A673 (cell line): ENCODE results near the gene PHF21A. TPM values are rescaled to one million over a fixed set of nuclear protein-coding genes. Genes with fewer than 3 reads are reported as not detected.

Experiments
- BruUV-seq: library from RNA; stranded (reverse); fragments of 400-500 nt; replicated peaks from 2 replicates; lab custom pipeline; 2021; lab: Mats Ljungman, UMichigan
- CTCF ChIA-PET: fragments of 300-600 bp; sonication (Branson Sonifier 250); formaldehyde crosslinking; loops from one replicate; lab custom pipeline; 2022; ENCODE audit warnings: antibody characterized with exemption; lab: Charles Lee
- POLR2A ChIA-PET: fragments of 300-600 bp; sonication (Branson Sonifier 250); formaldehyde crosslinking; loops from one replicate; lab custom pipeline; 2022; ENCODE audit warnings: antibody characterized with exemption; ENCODE audit not compliant: low non-redundant PET; lab: Charles Lee
- DNase-seq: peaks from one replicate; pipeline ENCODE4 v3.0.0-alpha.2; 2015; ENCODE audit warnings: low spot score
- H3K27ac ChIP-seq: fragments of 200-600 bp; sonication (generic); 2 replicates; pipeline ENCODE4 v1.5.1; 2016; ENCODE audit warnings: mixed run types, low read depth, mild to moderate bottlenecking, mixed read lengths, antibody characterized with exemption, low read length; ENCODE audit not compliant: poor library complexity, severe bottlenecking
- H3K27me3 ChIP-seq: fragments of 200-600 bp; sonication (generic); replicated peaks from 2 replicates; pipeline ENCODE4 v1.6.1; 2017; ENCODE audit warnings: mixed run types, low read depth, mild to moderate bottlenecking, mixed read lengths, antibody characterized with exemption, low read length; ENCODE audit not compliant: insufficient read depth, poor library complexity
- H3K36me3 ChIP-seq: fragments of 200-600 bp; sonication (generic); 2 replicates; pipeline ENCODE4 v1.6.1; 2016; ENCODE audit warnings: mixed run types, mild to moderate bottlenecking, mixed read lengths, antibody characterized with exemption, low read length; ENCODE audit not compliant: insufficient read depth, poor library complexity, severe bottlenecking
- H3K4me1 ChIP-seq: fragments of 200-600 bp; sonication (generic); 2 replicates; pipeline ENCODE4 v1.6.1; 2017; ENCODE audit warnings: mixed run types, mild to moderate bottlenecking, mixed read lengths, antibody characterized with exemption, low read length; ENCODE audit not compliant: insufficient read depth, poor library complexity, severe bottlenecking
- H3K4me3 ChIP-seq: fragments of 200-600 bp; sonication (generic); 2 replicates; pipeline ENCODE4 v1.5.1; 2016; ENCODE audit warnings: low read depth, mixed run types, mild to moderate bottlenecking, mixed read lengths, low read length; ENCODE audit not compliant: poor library complexity, severe bottlenecking
- H3K9me3 ChIP-seq: fragments of 200-600 bp; sonication (generic); 2 replicates; pipeline ENCODE4 v1.6.1; 2016; ENCODE audit warnings: mixed run types, low read depth, mild to moderate bottlenecking, mixed read lengths, antibody characterized with exemption, low read length; ENCODE audit not compliant: poor library complexity, severe bottlenecking
- EZH2 ChIP-seq: fragments of 200-600 bp; sonication (generic); IDR thresholded peaks from 2 replicates; pipeline ENCODE4 v1.6.1; 2017; ENCODE audit warnings: borderline replicate concordance, low read depth, mild to moderate bottlenecking, mixed read lengths, antibody characterized with exemption, low read length; ENCODE audit not compliant: poor library complexity, severe bottlenecking
- intact Hi-C: fragments of 100-400 bp; cut with micrococcal nuclease; formaldehyde crosslinking; loops from one replicate; pipeline ENCODE4 v1.10.0; 2022; ENCODE audit not compliant: unreplicated experiment
- total RNA-seq: library from RNA; stranded (reverse); gene quantifications from 2 replicates; pipeline ENCODE4 v1.2.3, GENCODE V29; 2021
- TF ChIP-seq, protein P1 (sequence below): fragments of 300-800, 200-600 bp; sonication (generic); conservative IDR thresholded peaks from 2 replicates; pipeline ENCODE4 v1.5.1; 2017; ENCODE audit warnings: low read depth, mild to moderate bottlenecking, antibody characterized with exemption, low read length, moderate library complexity, mixed read lengths

Gene PHF21A
- total RNA-seq, 1 experiment from 2014 or later = 77.2 TPM

DNA sequence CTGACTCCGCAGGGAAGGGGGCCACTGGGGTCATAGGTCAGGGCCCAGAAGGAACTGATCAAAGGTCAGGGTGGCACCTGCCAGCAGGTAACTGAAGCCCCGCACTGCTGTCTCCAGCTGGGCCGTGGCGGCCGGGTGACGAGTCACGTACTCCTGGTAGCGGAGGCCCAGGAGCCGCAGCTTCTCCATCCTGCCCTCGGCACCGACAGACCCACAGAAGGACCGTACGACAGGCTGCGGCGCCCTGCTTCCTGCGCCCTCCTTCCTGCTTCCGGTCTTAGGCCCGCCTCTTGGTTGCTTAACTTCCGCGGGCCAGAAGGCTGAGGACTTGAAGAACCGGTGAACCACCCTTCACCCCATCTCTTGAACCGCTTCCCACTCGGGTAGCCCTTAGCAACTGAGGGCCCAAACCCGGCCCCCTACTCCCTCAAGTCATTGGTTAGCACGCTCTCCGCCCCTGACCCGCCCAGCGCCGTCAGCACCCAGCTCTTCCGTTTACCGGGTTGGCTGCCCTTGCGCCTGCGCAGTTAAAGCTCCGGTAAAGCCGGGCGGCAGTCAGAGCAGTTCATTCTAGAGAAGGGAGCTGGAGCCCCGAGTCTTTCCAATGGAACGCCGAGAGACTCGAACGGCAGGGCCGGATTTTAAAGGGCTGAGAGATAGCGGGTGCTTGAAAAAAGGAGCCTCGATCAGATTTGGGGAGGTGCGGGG lies 203.5 kb downstream of the PHF21A start, which contains the start of gene PEX16:
TSS of gene PEX16 (minus strand) at position 255 of the 708 bp plus-strand sequence. CDS start at position 189, 66 bp downstream.
- Histone ChIP-seq H3K4me1 (peaks cover 9% of the 10 kb centered on the region), H3K4me3 (peak within 1 kb of the TSS; percentile 71), H3K9me3 (no peaks in the 10 kb centered on the region), H3K27ac (peak within 1 kb of the TSS; percentile 87), H3K36me3 (peaks cover 20% of the 10 kb centered on the region), H3K27me3 (no peaks in the 10 kb centered on the region)
- no peak for TF ChIP-seq EZH2
- TF ChIP-seq, protein P1, sequence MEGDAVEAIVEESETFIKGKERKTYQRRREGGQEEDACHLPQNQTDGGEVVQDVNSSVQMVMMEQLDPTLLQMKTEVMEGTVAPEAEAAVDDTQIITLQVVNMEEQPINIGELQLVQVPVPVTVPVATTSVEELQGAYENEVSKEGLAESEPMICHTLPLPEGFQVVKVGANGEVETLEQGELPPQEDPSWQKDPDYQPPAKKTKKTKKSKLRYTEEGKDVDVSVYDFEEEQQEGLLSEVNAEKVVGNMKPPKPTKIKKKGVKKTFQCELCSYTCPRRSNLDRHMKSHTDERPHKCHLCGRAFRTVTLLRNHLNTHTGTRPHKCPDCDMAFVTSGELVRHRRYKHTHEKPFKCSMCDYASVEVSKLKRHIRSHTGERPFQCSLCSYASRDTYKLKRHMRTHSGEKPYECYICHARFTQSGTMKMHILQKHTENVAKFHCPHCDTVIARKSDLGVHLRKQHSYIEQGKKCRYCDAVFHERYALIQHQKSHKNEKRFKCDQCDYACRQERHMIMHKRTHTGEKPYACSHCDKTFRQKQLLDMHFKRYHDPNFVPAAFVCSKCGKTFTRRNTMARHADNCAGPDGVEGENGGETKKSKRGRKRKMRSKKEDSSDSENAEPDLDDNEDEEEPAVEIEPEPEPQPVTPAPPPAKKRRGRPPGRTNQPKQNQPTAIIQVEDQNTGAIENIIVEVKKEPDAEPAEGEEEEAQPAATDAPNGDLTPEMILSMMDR = no peak
- ChIA-PET CTCF (interaction anchor here (1.0 to 1.1 kb wide), 2 partner anchors 45 to 89 kb away, joined by 4 to 5 read pairs; no protein-coding TSS in a partner anchor), POLR2A (interaction anchor here (0.6 to 0.8 kb wide), 3 partner anchors 325 to 1836 kb away, joined by 3 read pairs; no protein-coding TSS in a partner anchor)
- intact Hi-C loops = loop anchor here (2.0 to 5.0 kb wide), 4 partner anchors 37 to 205 kb away; partner anchors contain the start of genes CRY2 and PHF21A
- BruUV-seq = no TSS peak
- DNase-seq = peak; percentile 100

- BruUV-seq = TSS peak; percentile 39
- peak overlapping the region; percentile 71 for H3K4me3 ChIP-seq
- H3K36me3 ChIP-seq = peaks cover 20% of the 10 kb centered on the region
- intact Hi-C loops = loop anchor here (2.0 to 5.0 kb wide), 3 partner anchors 44 to 205 kb away; partner anchors contain the start of genes CRY2 and PHF21A
- no peaks in the 10 kb centered on the region for H3K9me3 ChIP-seq
- H3K27ac ChIP-seq = peak overlapping the region; percentile 87
- H3K27me3 ChIP-seq = no peaks in the 10 kb centered on the region
- POLR2A ChIA-PET = interaction anchor here (0.6 to 0.8 kb wide), 2 partner anchors 326 to 1617 kb away, joined by 3 read pairs; no protein-coding TSS in a partner anchor
- peaks cover 8% of the 10 kb centered on the region for H3K4me1 ChIP-seq
- no peak for TF ChIP-seq EZH2
- TF ChIP-seq, protein P1 = no peak
- no peak for DNase-seq
- CTCF ChIA-PET = interaction anchor here (1.0 kb wide), 1 partner anchor 89 kb away, joined by 5 read pairs; no protein-coding TSS in a partner anchor
These were observed 204.0 kb downstream of the PHF21A start for GRCh38 chr11:45917286-45917622.

DNA sequence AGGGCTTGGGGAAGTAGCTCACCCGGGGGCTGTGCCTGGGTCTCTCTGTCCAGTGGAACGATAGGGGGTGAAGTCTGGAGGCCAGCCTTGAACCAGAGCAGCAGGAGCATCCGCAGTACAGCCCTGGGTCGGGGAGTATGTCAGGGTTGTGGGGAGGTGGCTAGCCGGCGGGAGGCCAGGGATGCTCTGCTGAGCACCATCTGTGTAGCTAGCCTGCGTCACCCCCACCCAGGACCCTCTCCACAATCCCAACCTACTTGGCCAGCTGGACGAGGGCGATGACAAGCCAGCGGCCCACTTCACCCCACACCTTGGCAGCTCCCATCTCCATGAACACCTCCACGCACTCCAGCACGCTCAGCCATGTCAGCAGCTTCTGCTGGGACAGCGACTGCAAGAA lies 205.8 kb downstream of the PHF21A start:
- H3K27me3 ChIP-seq = no peaks in the 10 kb centered on the region
- H3K27ac ChIP-seq = no peak overlapping the region
- no TSS peak for BruUV-seq
- ChIA-PET CTCF (no interaction called here), POLR2A (interaction anchor here (0.6 kb wide), 1 partner anchor 68 kb away, joined by 3 read pairs; no protein-coding TSS in a partner anchor)
- H3K36me3 ChIP-seq = peaks cover 20% of the 10 kb centered on the region
- peaks cover 8% of the 10 kb centered on the region for H3K4me1 ChIP-seq
- H3K4me3 ChIP-seq = no peak overlapping the region
- intact Hi-C loops = loop anchor here (5.0 kb wide), 2 partner anchors 68 to 207 kb away; partner anchors contain the start of genes CRY2 and PHF21A
- DNase-seq = no peak
- H3K9me3 ChIP-seq = no peaks in the 10 kb centered on the region
- TF ChIP-seq, protein P1 = no peak
- TF ChIP-seq EZH2 = no peak
